ENCODE measurements around the gene GNB1. TPM values are rescaled to one million over a fixed set of nuclear protein-coding genes. Genes with fewer than 3 reads are reported as not detected.

GNB1 gene
- total RNA-seq, 2 donors from 2014 or later, result 236 to 255 TPM

GRCh38 chr1:1883092-1883873 lies 7.6 kb downstream of the GNB1 start:
- H3K36me3 Mint-ChIP-seq (ENCODE audit: low read depth), result peaks cover 6% of the 10 kb centered on the region
- peak overlapping the region; percentile 68 for H3K4me3 Mint-ChIP-seq
- ATAC-seq (peak; percentile 20), DNase-seq (no peak)
- H3K4me1 Mint-ChIP-seq, result peaks cover 57% of the 10 kb centered on the region
- H3K27ac Mint-ChIP-seq, result peak overlapping the region; percentile 89
- peaks cover 3% of the 10 kb centered on the region for H3K9me3 ChIP-seq (ENCODE audit: control insufficient read depth, low read length, poor library complexity, severe bottlenecking)
- no peaks in the 10 kb centered on the region for H3K27me3 Mint-ChIP-seq

GRCh38 chr1:1881727-1882126 lies 9.2 kb downstream of the GNB1 start:
- peak; percentile 6 for ATAC-seq
- H3K4me1 Mint-ChIP-seq, result peaks cover 54% of the 10 kb centered on the region

GRCh38 chr1:1880617-1881312 lies 10.1 kb downstream of the GNB1 start:
- peak overlapping the region; percentile 74 for H3K4me3 Mint-ChIP-seq
- H3K27ac Mint-ChIP-seq, result peak overlapping the region; percentile 91
- ATAC-seq (no peak), DNase-seq (no peak)
- H3K36me3 Mint-ChIP-seq (ENCODE audit: low read depth), result peaks cover 6% of the 10 kb centered on the region
- H3K27me3 Mint-ChIP-seq, result no peaks in the 10 kb centered on the region
- H3K9me3 ChIP-seq (ENCODE audit: control insufficient read depth, low read length, poor library complexity, severe bottlenecking), result peaks cover 3% of the 10 kb centered on the region
- peaks cover 60% of the 10 kb centered on the region for H3K4me1 Mint-ChIP-seq

More at GRCh38 chr1:1881727-1882126, 9.2 kb downstream of the GNB1 start:
- Mint-ChIP-seq H3K4me3 (peak overlapping the region; percentile 74), H3K36me3 (ENCODE audit: low read depth) (peaks cover 6% of the 10 kb centered on the region), H3K27me3 (no peaks in the 10 kb centered on the region), H3K27ac (peak overlapping the region; percentile 91)
- H3K9me3 ChIP-seq (ENCODE audit: control insufficient read depth, low read length, poor library complexity, severe bottlenecking), result peaks cover 3% of the 10 kb centered on the region
- DNase-seq, result no peak

GRCh38 chr1:1879942-1880341 lies 10.9 kb downstream of the GNB1 start:
- Mint-ChIP-seq H3K4me3 (peak overlapping the region; percentile 36), H3K27me3 (no peaks in the 10 kb centered on the region), H3K36me3 (ENCODE audit: low read depth) (peaks cover 6% of the 10 kb centered on the region), H3K27ac (peak overlapping the region; percentile 91), H3K4me1 (peaks cover 68% of the 10 kb centered on the region)
- peaks cover 3% of the 10 kb centered on the region for H3K9me3 ChIP-seq (ENCODE audit: control insufficient read depth, low read length, poor library complexity, severe bottlenecking)
- ATAC-seq (no peak), DNase-seq (no peak)

- H3K4me1 Mint-ChIP-seq, result peaks cover 64% of the 10 kb centered on the region
- no peak for ATAC-seq
- DNase-seq, result no peak
- no peaks in the 10 kb centered on the region for H3K27me3 Mint-ChIP-seq
- H3K9me3 ChIP-seq (ENCODE audit: control insufficient read depth, low read length, poor library complexity, severe bottlenecking), result peaks cover 3% of the 10 kb centered on the region
- peaks cover 6% of the 10 kb centered on the region for H3K36me3 Mint-ChIP-seq (ENCODE audit: low read depth)
- peak overlapping the region; percentile 91 for H3K27ac Mint-ChIP-seq
- H3K4me3 Mint-ChIP-seq, result peak overlapping the region; percentile 78
These were observed 12.9 kb downstream of the GNB1 start for GRCh38 chr1:1877865-1878436.

GRCh38 chr1:1876335-1876930 lies 14.5 kb downstream of the GNB1 start:
- ATAC-seq (no peak), DNase-seq (no peak)
- Mint-ChIP-seq H3K4me1 (peaks cover 70% of the 10 kb centered on the region), H3K4me3 (peak overlapping the region; percentile 65), H3K36me3 (ENCODE audit: low read depth) (peaks cover 15% of the 10 kb centered on the region), H3K27ac (peak overlapping the region; percentile 88), H3K27me3 (no peaks in the 10 kb centered on the region)
- peaks cover 3% of the 10 kb centered on the region for H3K9me3 ChIP-seq (ENCODE audit: control insufficient read depth, low read length, poor library complexity, severe bottlenecking)

- Mint-ChIP-seq H3K27ac (peak overlapping the region; percentile 88), H3K36me3 (ENCODE audit: low read depth) (peaks cover 17% of the 10 kb centered on the region), H3K27me3 (no peaks in the 10 kb centered on the region), H3K4me1 (peaks cover 70% of the 10 kb centered on the region), H3K4me3 (peak overlapping the region; percentile 65)
- H3K9me3 ChIP-seq (ENCODE audit: control insufficient read depth, low read length, poor library complexity, severe bottlenecking), result peaks cover 3% of the 10 kb centered on the region
- DNase-seq, result no peak
- peak; percentile 7 for ATAC-seq
These were observed 15.0 kb downstream of the GNB1 start for GRCh38 chr1:1875932-1876331.

GRCh38 chr1:1874901-1875300 lies 16.0 kb downstream of the GNB1 start:
- H3K9me3 ChIP-seq (ENCODE audit: control insufficient read depth, low read length, poor library complexity, severe bottlenecking), result no peaks in the 10 kb centered on the region
- Mint-ChIP-seq H3K36me3 (ENCODE audit: low read depth) (peaks cover 17% of the 10 kb centered on the region), H3K27ac (peak overlapping the region; percentile 88), H3K27me3 (no peaks in the 10 kb centered on the region), H3K4me1 (peaks cover 73% of the 10 kb centered on the region), H3K4me3 (no peak overlapping the region)
- DNase-seq (no peak), ATAC-seq (no peak)

GRCh38 chr1:1873186-1873585 lies 17.7 kb downstream of the GNB1 start:
- H3K4me1 Mint-ChIP-seq, result peaks cover 67% of the 10 kb centered on the region
- H3K36me3 Mint-ChIP-seq (ENCODE audit: low read depth), result peaks cover 10% of the 10 kb centered on the region

GRCh38 chr1:1872329-1872994 lies 18.4 kb downstream of the GNB1 start:
- DNase-seq, result no peak
- Mint-ChIP-seq H3K4me3 (peak overlapping the region; percentile 79), H3K27ac (peak overlapping the region; percentile 95), H3K36me3 (ENCODE audit: low read depth) (peaks cover 10% of the 10 kb centered on the region), H3K4me1 (peaks cover 64% of the 10 kb centered on the region), H3K27me3 (no peaks in the 10 kb centered on the region)
- H3K9me3 ChIP-seq (ENCODE audit: control insufficient read depth, low read length, poor library complexity, severe bottlenecking), result no peaks in the 10 kb centered on the region
- ATAC-seq, result no peak

More at GRCh38 chr1:1873186-1873585, 17.7 kb downstream of the GNB1 start:
- Mint-ChIP-seq H3K4me3 (peak overlapping the region; percentile 79), H3K27ac (peak overlapping the region; percentile 95), H3K27me3 (no peaks in the 10 kb centered on the region)
- DNase-seq, result no peak
- H3K9me3 ChIP-seq (ENCODE audit: control insufficient read depth, low read length, poor library complexity, severe bottlenecking), result no peaks in the 10 kb centered on the region
- no peak for ATAC-seq

GRCh38 chr1:1869469-1869868 lies 21.4 kb downstream of the GNB1 start:
- ATAC-seq (no peak), DNase-seq (no peak)
- no peaks in the 10 kb centered on the region for H3K9me3 ChIP-seq (ENCODE audit: control insufficient read depth, low read length, poor library complexity, severe bottlenecking)
- Mint-ChIP-seq H3K27me3 (no peaks in the 10 kb centered on the region), H3K36me3 (ENCODE audit: low read depth) (peaks cover 10% of the 10 kb centered on the region), H3K27ac (peak overlapping the region; percentile 95), H3K4me3 (no peak overlapping the region), H3K4me1 (peaks cover 57% of the 10 kb centered on the region)

- no peaks in the 10 kb centered on the region for H3K9me3 ChIP-seq (ENCODE audit: control insufficient read depth, low read length, poor library complexity, severe bottlenecking)
- H3K27me3 Mint-ChIP-seq, result no peaks in the 10 kb centered on the region
- H3K4me1 Mint-ChIP-seq, result peaks cover 57% of the 10 kb centered on the region
- H3K4me3 Mint-ChIP-seq, result no peak overlapping the region
- ATAC-seq (no peak), DNase-seq (no peak)
- no peak overlapping the region for H3K27ac Mint-ChIP-seq
- peaks cover 6% of the 10 kb centered on the region for H3K36me3 Mint-ChIP-seq (ENCODE audit: low read depth)
These were observed 23.7 kb downstream of the GNB1 start for GRCh38 chr1:1867164-1867563.

Measured in T-helper 17 cell (primary cell).